K562 (cell line): ENCODE data around the gene LRRC61. TPM values are rescaled to one million over a fixed set of nuclear protein-coding genes. Genes with fewer than 3 reads are reported as not detected.

Source experiments
- BACH1 ChIP-seq: fragments of 200-800 bp; sonication (Bioruptor generic); IDR thresholded peaks from 2 replicates; pipeline ENCODE4 v1.6.1; 2016; ENCODE audit warnings: missing genetic modification characterization, missing compliant biosample characterization
- CBFA2T3 ChIP-seq: fragments of 450-650 bp; IDR thresholded peaks from 2 replicates; pipeline ENCODE4 v1.6.1; 2017
- CHD7 ChIP-seq: fragments of 200-600 bp; sonication (generic); IDR thresholded peaks from one replicate; pipeline ENCODE4 v1.6.1; 2012; ENCODE audit warnings: mild to moderate bottlenecking, low read depth, low read length, inconsistent platforms
- ETV5 ChIP-seq: sonication (generic); formaldehyde crosslinking; IDR thresholded peaks from 2 replicates; pipeline ENCODE4 v1.4.0; 2020; ENCODE audit warnings: low read depth, mild to moderate bottlenecking, missing genetic modification reagents
- FOS ChIP-seq: IDR thresholded peaks from 3 replicates; pipeline ENCODE4 v1.6.1; 2011; ENCODE audit not compliant: insufficient read length; ENCODE audit errors: extremely low read depth
- NBN ChIP-seq: fragments of 450-650 bp; IDR thresholded peaks from 2 replicates; pipeline ENCODE4 v1.6.1; 2016; ENCODE audit warnings: low read depth, mild to moderate bottlenecking
- PRDM10 ChIP-seq: fragments of 450-650 bp; IDR thresholded peaks from 2 replicates; pipeline ENCODE4 v1.6.1; 2018; ENCODE audit not compliant: partially characterized antibody
- TAF9B ChIP-seq: fragments of 450-650 bp; IDR thresholded peaks from 2 replicates; pipeline ENCODE4 v1.6.1; 2018; ENCODE audit warnings: mild to moderate bottlenecking; ENCODE audit not compliant: partially characterized antibody
- XRCC4 ChIP-seq: IDR thresholded peaks from one replicate; pipeline ENCODE4 v1.6.1; 2011; ENCODE audit not compliant: insufficient read depth, insufficient read length; ENCODE audit errors: extremely low read depth
- ZFP36 ChIP-seq: fragments of 150-350 bp; IDR thresholded peaks from 2 replicates; pipeline ENCODE4 v1.6.1; 2018; ENCODE audit warnings: low read length, low read depth; ENCODE audit not compliant: partially characterized antibody
- ZNF444 ChIP-seq: fragments of 250-450 bp; sonication (Bioruptor Pico); IDR thresholded peaks from 2 replicates; pipeline ENCODE4 v1.4.0; 2020; ENCODE audit warnings: mild to moderate bottlenecking, moderate library complexity
- polyA plus RNA-seq, 8 experiments: library from polyadenylated mRNA; depleted of rRNA in 4 of 8; stranded (reverse) in 5 of 8; unstranded in 3 of 8; fragments of >200 nt; fragmentation: Nextera tagmentation in 2 of 8; fragmentation: Illumina TruSeq in 1 of 8; extraction: Ambion mirVana in 2 of 8; extraction: Trizol in 1 of 8; gene quantifications; 2 replicates each; pipeline versions ENCODE4 v1.2.1 to v1.2.3, GENCODE V29; 2011 to 2014; ENCODE audit warnings: inconsistent platforms in 1 of 8, missing spikeins in 1 of 8
- total RNA-seq, 7 experiments: library from RNA; depleted of rRNA in 6 of 7; stranded (reverse); fragments of >200 nt in 6 of 7; fragmentation: Illumina TruSeq in 2 of 7; extraction: Trizol in 2 of 7; gene quantifications; 2 replicates each; pipeline versions ENCODE4 v1.2.1 to v1.2.3, GENCODE V29; 2011 to 2021; ENCODE audit warnings: low replicate concordance in 1 of 7
- TF ChIP-seq, protein P1 (sequence below): fragments of 450-650 bp; IDR thresholded peaks from 2 replicates; pipeline ENCODE4 v1.6.1; 2016; ENCODE audit warnings: missing biosample characterization, missing genetic modification characterization

The LRRC61 gene
- total and polyA plus RNA-seq, 9 of the 15 experiments (the other 6 are each of a cell fraction or from before 2014, with no cell fraction given), result 1.3 to 55.2 (median 35.2) TPM

GRCh38 chr7:150322114-150322832 lies 882 bp upstream of the LRRC61 start (continued):
- TF ChIP-seq CHD7, result no peak
- TF ChIP-seq ZFP36, result peak; percentile 16
- TF ChIP-seq FOS, result no peak
- TF ChIP-seq NBN, result no peak
- peak; percentile 87 for TF ChIP-seq BACH1 (tag)
- no peak for TF ChIP-seq ETV5 (CRISPR knock-in tag)
- TF ChIP-seq, protein P1, sequence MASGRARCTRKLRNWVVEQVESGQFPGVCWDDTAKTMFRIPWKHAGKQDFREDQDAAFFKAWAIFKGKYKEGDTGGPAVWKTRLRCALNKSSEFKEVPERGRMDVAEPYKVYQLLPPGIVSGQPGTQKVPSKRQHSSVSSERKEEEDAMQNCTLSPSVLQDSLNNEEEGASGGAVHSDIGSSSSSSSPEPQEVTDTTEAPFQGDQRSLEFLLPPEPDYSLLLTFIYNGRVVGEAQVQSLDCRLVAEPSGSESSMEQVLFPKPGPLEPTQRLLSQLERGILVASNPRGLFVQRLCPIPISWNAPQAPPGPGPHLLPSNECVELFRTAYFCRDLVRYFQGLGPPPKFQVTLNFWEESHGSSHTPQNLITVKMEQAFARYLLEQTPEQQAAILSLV (tag), result peak; percentile 83; the same call in 1 of the 2 replicates
- TF ChIP-seq PRDM10, result no peak
- peak; percentile 52; the same call in 1 of the 2 replicates for TF ChIP-seq CBFA2T3
- no peak for TF ChIP-seq XRCC4
- no peak for TF ChIP-seq ZNF444
- TF ChIP-seq TAF9B, result no peak
